ENCODE results near the gene DYSF. TPM values are rescaled to one million over a fixed set of nuclear protein-coding genes. Genes with fewer than 3 reads are reported as not detected.
A peak's percentile ranks its signal among the peaks of the same experiment; 100 is the strongest.

The DYSF gene
- polyA plus RNA-seq, 4 donors: 15.0 to 18.1 (median 16.3) TPM

- DNase-seq (ENCODE audit: low read depth in 4 of 4, low spot score in 2 of 4): peak in 1 of 4 donors; percentile 12
These were observed 156.6 kb downstream of the DYSF start for GRCh38 chr2:71609958-71610357.

- DNase-seq (ENCODE audit: low read depth in 4 of 4, low spot score in 2 of 4): no peak
These were observed 157.3 kb downstream of the DYSF start for GRCh38 chr2:71610671-71611070.

DNA sequence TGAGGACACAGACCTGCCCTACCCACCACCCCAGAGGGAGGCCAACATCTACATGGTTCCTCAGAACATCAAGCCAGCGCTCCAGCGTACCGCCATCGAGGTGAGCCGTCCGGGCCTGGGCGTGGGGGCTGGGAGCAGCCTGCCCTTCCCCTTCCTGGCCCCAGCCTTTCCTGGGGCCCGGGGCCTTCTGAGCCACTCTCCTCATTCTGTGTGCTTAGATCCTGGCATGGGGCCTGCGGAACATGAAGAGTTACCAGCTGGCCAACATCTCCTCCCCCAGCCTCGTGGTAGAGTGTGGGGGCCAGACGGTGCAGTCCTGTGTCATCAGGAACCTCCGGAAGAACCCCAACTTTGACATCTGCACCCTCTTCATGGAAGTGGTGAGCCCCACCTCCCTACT, 157.9 kb downstream of the DYSF start:
- DNase-seq (ENCODE audit: low read depth in 4 of 4, low spot score in 2 of 4): no peak

DNA sequence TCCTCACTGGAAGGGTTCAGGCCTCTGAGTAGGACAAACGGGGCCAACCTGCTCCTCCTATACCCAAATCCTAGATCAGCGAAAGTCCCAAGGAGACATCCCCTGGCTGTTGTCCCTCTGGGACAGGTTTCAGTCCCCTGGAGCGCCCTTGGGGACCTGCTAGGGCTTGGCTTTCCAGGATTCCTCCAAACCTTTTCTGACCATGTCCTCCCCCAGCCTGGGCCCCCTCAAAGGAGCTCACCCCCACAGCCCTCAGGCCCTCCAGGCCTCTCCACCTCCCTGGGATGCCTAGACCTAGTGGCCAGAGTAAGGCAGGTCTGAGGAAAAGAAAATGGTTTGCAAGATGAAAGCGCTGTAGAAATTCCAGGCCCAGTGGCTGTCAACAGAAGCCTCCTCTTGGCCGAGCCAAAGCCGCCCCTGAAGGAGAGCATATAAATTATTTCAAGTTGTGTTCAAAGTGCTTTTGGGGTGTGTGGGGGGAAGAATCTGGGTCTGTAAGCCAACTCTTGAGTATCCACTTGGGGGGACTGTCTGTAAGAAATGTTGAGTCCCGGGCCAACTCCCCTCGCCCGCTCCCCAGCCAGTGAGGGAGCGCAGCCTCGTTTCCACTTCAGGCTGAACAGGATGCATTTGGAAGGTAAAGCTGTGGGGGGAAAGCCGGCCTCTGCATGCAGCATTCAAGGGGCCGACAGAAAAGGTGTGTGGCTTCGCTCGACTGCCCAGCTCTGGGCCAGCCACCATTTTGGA, 158.6 kb downstream of the DYSF start:
- DNase-seq (ENCODE audit: low read depth in 4 of 4, low spot score in 2 of 4): no peak

DNA sequence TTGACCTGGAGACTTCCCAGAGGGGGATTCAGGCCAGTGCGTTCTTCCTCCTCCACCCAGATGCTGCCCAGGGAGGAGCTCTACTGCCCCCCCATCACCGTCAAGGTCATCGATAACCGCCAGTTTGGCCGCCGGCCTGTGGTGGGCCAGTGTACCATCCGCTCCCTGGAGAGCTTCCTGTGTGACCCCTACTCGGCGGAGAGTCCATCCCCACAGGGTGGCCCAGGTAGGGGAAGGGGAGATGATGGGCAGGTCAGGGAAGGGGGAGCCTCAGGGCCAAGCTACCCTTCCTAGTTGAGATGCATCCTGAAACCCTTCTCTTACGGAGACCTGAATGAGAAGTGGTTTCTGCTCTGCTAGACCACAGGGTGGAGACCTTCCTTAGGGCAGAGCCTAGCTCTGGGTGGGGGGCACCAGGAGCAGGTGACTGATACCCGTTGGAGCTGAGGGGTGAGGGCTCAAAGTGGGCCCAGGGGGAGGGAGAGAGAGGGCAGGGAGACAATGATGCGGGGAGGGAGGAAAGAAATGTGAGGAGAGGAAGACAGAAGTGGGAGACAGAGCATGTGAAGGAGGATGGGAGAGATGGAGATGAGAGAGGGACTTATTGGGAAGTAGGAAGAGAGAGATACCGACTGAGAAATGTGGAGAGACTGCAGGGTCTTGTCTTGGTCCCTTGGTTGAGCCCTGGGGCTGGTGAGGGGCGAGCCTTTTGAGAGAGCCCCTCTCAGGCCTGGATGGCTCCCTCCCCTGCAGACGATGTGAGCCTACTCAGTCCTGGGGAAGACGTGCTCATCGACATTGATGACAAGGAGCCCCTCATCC, 159.4 kb downstream of the DYSF start:
- DNase-seq (ENCODE audit: low read depth in 4 of 4, low spot score in 2 of 4): no peak

DNA sequence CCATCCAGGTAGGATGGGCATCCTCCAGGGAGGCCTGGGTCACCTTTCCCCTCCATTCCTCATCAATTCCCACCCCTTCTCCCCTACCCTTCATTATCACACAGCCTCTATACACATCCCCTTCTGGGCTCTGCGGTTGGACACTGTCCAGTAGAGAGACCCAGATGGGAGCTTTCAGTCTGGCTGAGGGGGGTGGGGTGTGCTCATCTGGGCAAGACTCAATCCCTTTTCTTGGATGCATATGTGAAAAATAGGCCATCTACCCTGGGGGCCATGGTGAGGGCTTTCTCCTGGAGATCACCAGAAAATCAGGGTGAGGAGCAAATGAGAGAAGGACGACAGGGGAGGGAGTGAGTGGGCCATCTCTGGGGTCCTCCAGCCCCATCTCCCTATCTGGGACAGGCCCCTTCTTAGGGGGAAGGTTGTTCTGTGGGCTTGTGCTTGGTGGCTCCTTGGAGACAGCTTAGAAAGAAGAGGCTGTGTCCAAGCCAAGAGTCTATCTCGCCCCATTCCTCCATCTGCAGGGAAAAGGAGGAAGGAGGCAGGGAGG, 160.1 kb downstream of the DYSF start:
- DNase-seq (ENCODE audit: low read depth in 4 of 4, low spot score in 2 of 4): no peak

- DNase-seq (ENCODE audit: low read depth in 4 of 4, low spot score in 2 of 4): no peak
These were observed 160.9 kb downstream of the DYSF start for GRCh38 chr2:71613953-71614925.

DNA sequence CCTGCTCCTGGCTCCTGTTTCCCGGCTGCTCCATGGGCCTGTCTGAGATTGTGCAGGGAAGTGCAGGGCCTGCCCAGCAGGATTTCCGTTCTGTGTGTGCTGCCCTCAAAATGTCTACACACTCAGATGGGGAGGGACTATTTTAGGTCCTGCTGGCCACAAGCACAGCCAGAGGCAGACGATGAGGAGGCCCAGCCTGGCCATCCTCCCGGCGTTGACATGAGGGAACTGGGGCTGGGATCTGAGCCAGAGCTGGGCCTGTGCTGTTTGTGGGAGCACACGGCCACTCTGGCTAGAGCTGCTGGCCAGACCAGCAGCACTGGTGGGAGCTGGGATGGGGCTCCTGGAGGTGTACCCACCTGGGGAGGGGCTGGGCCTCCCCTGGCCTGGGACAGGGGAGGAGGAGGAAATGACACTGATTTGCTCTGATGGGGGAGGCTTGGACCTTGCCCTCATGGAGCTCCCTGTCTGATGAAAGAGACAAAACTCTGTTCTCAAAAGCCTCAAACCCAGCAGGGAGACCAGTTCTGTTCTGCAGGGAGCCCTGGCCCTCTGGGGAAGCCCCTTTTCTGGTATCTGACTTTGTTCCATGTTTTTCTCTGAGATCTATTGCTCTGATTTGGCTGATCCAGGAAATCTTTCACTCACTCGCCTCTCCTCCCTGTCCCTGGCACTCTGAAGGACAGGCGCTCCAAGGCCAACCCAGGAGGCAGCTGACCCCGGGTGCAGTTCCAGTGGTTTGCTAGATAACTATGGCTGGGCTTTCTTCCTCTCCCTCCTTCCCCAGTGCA, 161.8 kb downstream of the DYSF start:
- peak in 1 of 4 donors; percentile 27 for DNase-seq (ENCODE audit: low read depth in 4 of 4, low spot score in 2 of 4)

GRCh38 chr2:71615767-71616730, 162.7 kb downstream of the DYSF start:
- DNase-seq (ENCODE audit: low read depth in 4 of 4, low spot score in 2 of 4): no peak

DNA sequence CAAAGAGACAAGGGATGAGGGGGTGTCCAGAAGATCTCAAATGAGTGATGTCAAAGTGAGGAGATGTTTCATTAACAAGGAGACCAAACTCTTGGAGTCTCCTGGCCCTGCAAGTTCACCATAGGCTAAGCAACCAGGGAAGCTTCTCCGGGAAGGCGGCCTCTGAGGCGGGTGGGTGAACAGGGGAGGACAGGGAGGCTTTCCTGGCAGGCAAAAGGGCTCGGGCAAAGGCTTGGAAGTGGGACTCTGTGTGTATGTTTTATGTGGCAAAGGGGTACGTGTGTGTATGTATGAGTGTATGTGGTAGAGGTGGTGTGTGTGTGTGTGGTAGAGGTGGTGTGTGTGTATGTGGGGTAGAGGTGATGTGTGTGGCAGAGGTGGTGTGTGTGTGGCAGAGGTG, 163.9 kb downstream of the DYSF start:
- DNase-seq (ENCODE audit: low read depth in 4 of 4, low spot score in 2 of 4): no peak

GRCh38 chr2:71618327-71619113, 165.2 kb downstream of the DYSF start:
- DNase-seq (ENCODE audit: low read depth in 4 of 4, low spot score in 2 of 4): no peak

DNA sequence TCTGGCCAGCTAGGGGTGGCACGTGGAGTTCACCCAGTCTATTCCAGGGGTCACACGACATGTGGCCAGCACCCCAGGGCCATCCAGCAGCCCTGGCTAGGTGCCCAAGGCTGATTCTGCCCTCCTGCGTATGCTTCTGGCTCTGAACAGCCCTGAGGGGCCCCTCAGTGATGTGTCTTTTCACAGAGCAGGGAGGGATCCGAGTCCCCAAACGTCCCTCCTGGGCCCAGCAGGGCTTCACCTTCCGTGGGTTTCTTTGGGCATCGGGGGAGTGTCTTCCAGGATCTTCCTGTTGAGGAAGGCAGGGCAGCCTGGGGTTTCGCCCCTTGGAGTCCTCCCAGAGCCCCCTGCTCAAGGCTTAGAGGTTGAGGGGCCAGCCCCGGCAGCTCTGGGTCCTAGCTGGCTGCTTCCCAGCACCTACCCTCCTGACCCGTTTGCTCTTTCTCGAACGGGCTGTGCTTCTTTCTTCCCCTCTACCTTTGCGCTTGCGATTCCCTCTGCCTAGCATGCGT, 165.9 kb downstream of the DYSF start:
- no peak for DNase-seq (ENCODE audit: low read depth in 4 of 4, low spot score in 2 of 4)

GRCh38 chr2:71620116-71620515, 166.8 kb downstream of the DYSF start:
- DNase-seq (ENCODE audit: low read depth in 4 of 4, low spot score in 2 of 4): no peak

- DNase-seq (ENCODE audit: low read depth in 4 of 4, low spot score in 2 of 4): no peak
These were observed 167.5 kb downstream of the DYSF start for GRCh38 chr2:71620851-71621251.

GRCh38 chr2:71629273-71629672, 175.9 kb downstream of the DYSF start:
- no peak for DNase-seq (ENCODE audit: low read depth in 4 of 4, low spot score in 2 of 4)

DNA sequence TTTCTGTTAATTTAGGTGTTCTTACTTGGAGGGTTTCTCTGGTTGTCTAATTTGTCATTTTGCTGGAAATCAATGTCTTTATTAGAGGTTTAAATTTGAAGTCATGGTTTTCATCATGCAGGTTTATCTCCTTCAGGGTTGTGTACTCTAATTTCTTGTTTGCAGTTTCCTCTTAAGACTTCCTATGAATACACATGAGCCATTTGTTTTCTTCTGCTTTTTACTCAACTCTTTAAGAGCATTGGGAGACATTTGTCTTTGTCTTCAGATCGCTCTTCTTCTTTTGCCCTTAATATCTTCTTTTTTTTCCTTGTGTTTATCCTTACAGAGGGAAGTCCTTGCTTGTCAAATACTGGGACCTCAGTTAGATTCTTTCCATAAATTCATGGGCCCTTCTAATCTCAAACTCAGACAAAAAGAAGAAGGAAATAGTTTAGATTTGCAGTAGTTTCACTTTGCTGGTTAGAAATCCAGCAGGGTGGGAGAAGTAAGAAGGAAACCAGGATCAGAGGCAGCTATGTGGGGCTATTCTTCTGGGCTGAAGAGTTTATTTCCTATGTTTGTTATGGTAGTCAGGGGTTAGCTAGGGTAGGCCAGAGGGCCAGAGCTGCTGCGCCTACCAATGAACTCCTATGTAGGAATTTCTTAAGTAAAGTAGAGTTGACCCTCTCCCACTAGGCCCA, 176.6 kb downstream of the DYSF start:
- no peak for DNase-seq (ENCODE audit: low read depth in 4 of 4, low spot score in 2 of 4)
